ENCODE results near the gene UCN2.

- TF ChIP-seq CTCF (conservative IDR thresholded peaks at IDR 0.05; ENCODE audit: low read depth, low read length) (no peak), POLR2A (IDR thresholded peaks at IDR 0.05; ENCODE audit: low read depth, low read length) (no peak), RCOR1 (IDR thresholded peaks at IDR 0.05; ENCODE audit: insufficient replicate concordance, low read length) (no peak), MAFK (IDR thresholded peaks at IDR 0.05; ENCODE audit: low read depth, low read length) (no peak), MAZ (IDR thresholded peaks at IDR 0.05; ENCODE audit: borderline replicate concordance, low read depth, low read length) (no peak), USF2 (IDR thresholded peaks at IDR 0.05; ENCODE audit: low read depth, low read length) (no peak), CEBPB (IDR thresholded peaks at IDR 0.05; ENCODE audit: low read depth, low read length) (no peak)
Observed at GRCh38 chr3:48532977-48533337, 30.6 kb downstream of the UCN2 start.
